Liver (tissue), 9 donors: Measurements from ENCODE around the gene SYCN. TPM values are rescaled to one million over a fixed set of nuclear protein-coding genes. Genes with fewer than 3 reads are reported as not detected.

Experiments used
- DNase-seq: peaks from one replicate; pipeline ENCODE4 v3.0.0-alpha.2; 2017; ENCODE audit warnings: low spot score
- H3K27ac ChIP-seq, 2 donors: one replicate each; pipeline ENCODE4 v1.7.0; 2013; ENCODE audit warnings: inconsistent platforms in 2 of 2, low read length in 2 of 2, control low read depth in 1 of 2, low read depth in 1 of 2, mild to moderate bottlenecking in 1 of 2
- H3K27me3 ChIP-seq, 4 donors: one replicate each; pipeline versions ENCODE4 v1.6.1 to v1.7.0; 2013; ENCODE audit warnings: low read length in 3 of 4, inconsistent platforms in 1 of 4, mild to moderate bottlenecking in 1 of 4, moderate library complexity in 1 of 4; ENCODE audit not compliant: control insufficient read depth in 4 of 4, insufficient read depth in 4 of 4
- H3K36me3 ChIP-seq, 4 donors: one replicate each; pipeline versions ENCODE4 v1.6.1 to v1.7.0; 2013; ENCODE audit warnings: low read length in 3 of 4, mild to moderate bottlenecking in 3 of 4, low read depth in 1 of 4, moderate library complexity in 1 of 4; ENCODE audit not compliant: control insufficient read depth in 4 of 4, insufficient read depth in 3 of 4
- H3K4me1 ChIP-seq, 4 donors: one replicate each; pipeline versions ENCODE4 v1.6.1 to v1.7.0; 2013; ENCODE audit warnings: low read length in 3 of 4, mild to moderate bottlenecking in 3 of 4, moderate library complexity in 1 of 4; ENCODE audit not compliant: control insufficient read depth in 4 of 4, insufficient read depth in 4 of 4
- H3K4me3 ChIP-seq, 3 donors: one replicate each; pipeline versions ENCODE4 v1.6.1 to v1.7.0; 2013; ENCODE audit warnings: low read length in 3 of 3, control low read depth in 1 of 3, low read depth in 1 of 3, mild to moderate bottlenecking in 1 of 3
- H3K9ac ChIP-seq, 2 donors: one replicate each; pipeline ENCODE4 v1.7.0; 2013; ENCODE audit warnings: low read length in 2 of 2, mild to moderate bottlenecking in 2 of 2, moderate library complexity in 2 of 2, control low read depth in 1 of 2, low read depth in 1 of 2
- H3K9me3 ChIP-seq, 4 donors: one replicate each; pipeline versions ENCODE4 v1.6.1 to v1.7.0; 2013; ENCODE audit warnings: low read length in 3 of 4; ENCODE audit not compliant: control insufficient read depth in 4 of 4
- ATF3 ChIP-seq: IDR thresholded peaks from 2 replicates; pipeline ENCODE4 v1.6.1; 2016; ENCODE audit warnings: antibody characterized with exemption
- CTCF ChIP-seq: fragments of 150-350 bp; IDR thresholded peaks from 2 replicates; pipeline ENCODE4 v1.5.1; 2017; ENCODE audit warnings: improper control_type of control experiment, low read depth, low read length; ENCODE audit not compliant: missing input control
- EGR1 ChIP-seq, 2 donors: IDR thresholded peaks; 2 replicates each; pipeline ENCODE4 v1.6.1; 2016 to 2018; ENCODE audit warnings: antibody characterized with exemption in 2 of 2, low read depth in 2 of 2
- FOXA1 ChIP-seq: IDR thresholded peaks from 2 replicates; pipeline ENCODE4 v1.6.1; 2016; ENCODE audit warnings: antibody characterized with exemption
- FOXA2 ChIP-seq: IDR thresholded peaks from 2 replicates; pipeline ENCODE4 v1.6.1; 2016; ENCODE audit warnings: antibody characterized with exemption
- GABPA ChIP-seq, 2 donors: IDR thresholded peaks in 1 of 2; conservative IDR thresholded peaks in 1 of 2; 2 replicates each; pipeline ENCODE4 v1.6.1; 2016; ENCODE audit warnings: antibody characterized with exemption in 2 of 2, mild to moderate bottlenecking in 1 of 2, moderate library complexity in 1 of 2
- HNF4A ChIP-seq, 2 donors: conservative IDR thresholded peaks; 2 replicates each; pipeline ENCODE4 v1.6.1; 2016; ENCODE audit warnings: antibody characterized with exemption in 2 of 2, mild to moderate bottlenecking in 2 of 2
- HNF4G ChIP-seq: IDR thresholded peaks from 2 replicates; pipeline ENCODE4 v1.6.1; 2016; ENCODE audit warnings: antibody characterized with exemption
- JUND ChIP-seq, 2 donors: IDR thresholded peaks; 2 replicates each; pipeline ENCODE4 v1.6.1; 2016; ENCODE audit warnings: antibody characterized with exemption in 2 of 2
- MAX ChIP-seq: IDR thresholded peaks from 2 replicates; pipeline ENCODE4 v1.6.1; 2016; ENCODE audit warnings: antibody characterized with exemption
- NR2F2 ChIP-seq: IDR thresholded peaks from 2 replicates; pipeline ENCODE4 v1.6.1; 2016; ENCODE audit warnings: antibody characterized with exemption
- RAD21 ChIP-seq, 2 donors: IDR thresholded peaks; 2 replicates each; pipeline ENCODE4 v1.6.1; 2016; ENCODE audit warnings: antibody characterized with exemption in 2 of 2, mild to moderate bottlenecking in 2 of 2
- REST ChIP-seq: IDR thresholded peaks from 2 replicates; pipeline ENCODE4 v1.6.1; 2016; ENCODE audit warnings: antibody characterized with exemption, mild to moderate bottlenecking
- RXRA ChIP-seq, 2 donors: IDR thresholded peaks; 2 replicates each; pipeline ENCODE4 v1.6.1; 2017 to 2018; ENCODE audit warnings: antibody characterized with exemption in 2 of 2, mild to moderate bottlenecking in 1 of 2
- SP1 ChIP-seq: IDR thresholded peaks from 2 replicates; pipeline ENCODE4 v1.6.1; 2018; ENCODE audit warnings: antibody characterized with exemption, mild to moderate bottlenecking
- TAF1 ChIP-seq: conservative IDR thresholded peaks from 2 replicates; pipeline ENCODE4 v1.6.1; 2016; ENCODE audit warnings: antibody characterized with exemption, mild to moderate bottlenecking
- YY1 ChIP-seq: IDR thresholded peaks from 2 replicates; pipeline ENCODE4 v1.6.1; 2016; ENCODE audit warnings: antibody characterized with exemption, mild to moderate bottlenecking
- ZBTB33 ChIP-seq: IDR thresholded peaks from 2 replicates; pipeline ENCODE4 v1.6.1; 2016; ENCODE audit warnings: antibody characterized with exemption
- WGBS: extraction: QIAGEN DNeasy Blood & Tissue Kit; methylation state at CpG from one replicate; pipeline ENCODE4 v1.1.7; 2013; 5-methylcytosine and 5-hydroxymethylcytosine counted together
- polyA plus RNA-seq, 2 donors: library from polyadenylated mRNA; stranded (reverse) in 1 of 2; unstranded in 1 of 2; fragments of 200-250 nt in 1 of 2; fragments of >200 nt in 1 of 2; fragmentation: Nextera tagmentation in 1 of 2; extraction: Ambion mirVana in 1 of 2; gene quantifications; one replicate each; pipeline versions ENCODE4 v1.2.1 to v1.2.3, GENCODE V29; 2013 to 2015
- total RNA-seq, 2 donors: library from RNA; depleted of rRNA; stranded (reverse); fragments of >200 nt; gene quantifications; one replicate each; pipeline ENCODE4 v1.2.3, GENCODE V29; 2014
- donor health status: healthy.
- donor health status: healthy.
- donor health status: healthy.
- donor health status: healthy.
- donor health status: healthy.

SYCN gene
- total and polyA plus RNA-seq, 4 donors: not detected

GRCh38 chr19:39174558-39175544, 29.2 kb downstream of the SYCN start:
- DNase-seq: no peak
- Histone ChIP-seq H3K36me3 (peaks cover 2 to 66% (median 16%) of the 10 kb centered on the region in 4 donors), H3K27me3 (no peaks in the 10 kb centered on the region), H3K9ac (no peak overlapping the region), H3K27ac (no peak overlapping the region), H3K9me3 (no peaks in the 10 kb centered on the region), H3K4me1 (no peaks in the 10 kb centered on the region), H3K4me3 (no peak overlapping the region)
- no peak for TF ChIP-seq REST
- TF ChIP-seq YY1: no peak
- no peak for TF ChIP-seq EGR1 (IDR thresholded peaks at IDR 0.05; ENCODE audit: low read depth in 2 of 2)
- TF ChIP-seq NR2F2: no peak
- 95% methylated on average over 43 of the region's 43 CpGs for WGBS

- WGBS: 93% methylated on average over 16 of the region's 16 CpGs
- DNase-seq: no peak
- Histone ChIP-seq H3K4me3 (no peak overlapping the region), H3K27ac (no peak overlapping the region), H3K36me3 (peaks cover 2 to 66% (median 16%) of the 10 kb centered on the region in 4 donors), H3K4me1 (no peaks in the 10 kb centered on the region), H3K9me3 (no peaks in the 10 kb centered on the region), H3K27me3 (no peaks in the 10 kb centered on the region), H3K9ac (no peak overlapping the region)
- no peak for TF ChIP-seq TAF1
- no peak for TF ChIP-seq NR2F2
- TF ChIP-seq GABPA (IDR thresholded peaks at IDR 0.05 in 1 of 2, conservative IDR thresholded peaks at IDR 0.05 in 1 of 2): no peak
- no peak for TF ChIP-seq HNF4A (conservative IDR thresholded peaks at IDR 0.05)
- TF ChIP-seq CTCF: no peak
- TF ChIP-seq RXRA (IDR thresholded peaks at IDR 0.05): no peak
- no peak for TF ChIP-seq ATF3
- TF ChIP-seq YY1: no peak
- TF ChIP-seq RAD21 (IDR thresholded peaks at IDR 0.05): no peak
- TF ChIP-seq MAX: no peak
- TF ChIP-seq FOXA1: no peak
- TF ChIP-seq JUND (IDR thresholded peaks at IDR 0.05): no peak
- no peak for TF ChIP-seq EGR1 (IDR thresholded peaks at IDR 0.05; ENCODE audit: low read depth in 2 of 2)
- TF ChIP-seq FOXA2: no peak
- TF ChIP-seq REST: no peak
- TF ChIP-seq SP1: no peak
- TF ChIP-seq HNF4G: no peak
- no peak for TF ChIP-seq ZBTB33
These were observed 29.9 kb downstream of the SYCN start for GRCh38 chr19:39174142-39174541.
